ENCODE measurements around the gene CREB3. TPM values are rescaled to one million over a fixed set of nuclear protein-coding genes. Genes with fewer than 3 reads are reported as not detected.

The CREB3 gene
- total RNA-seq, 1 experiment from 2014 or later = 26.5 TPM

GRCh38 chr9:35691757-35692301, 40.6 kb upstream of the CREB3 start:
- no peak for TF ChIP-seq CTCF (IDR thresholded peaks at IDR 0.05; ENCODE audit: unreplicated experiment)
- no peaks in the 10 kb centered on the region for H3K27me3 Mint-ChIP-seq (ENCODE audit: unreplicated experiment)
- H3K9me3 Mint-ChIP-seq (ENCODE audit: low read depth, unreplicated experiment) = no peaks in the 10 kb centered on the region
- peak overlapping the region; percentile 9 for H3K27ac Mint-ChIP-seq (ENCODE audit: unreplicated experiment)
- intact Hi-C loops (cut with micrococcal nuclease; ENCODE audit: unreplicated experiment) = no loop called here
- BruUV-seq (replicated peaks) = no TSS peak
- peaks cover 43% of the 10 kb centered on the region for H3K36me3 Mint-ChIP-seq (ENCODE audit: insufficient read depth, unreplicated experiment)
- H3K4me1 Mint-ChIP-seq (ENCODE audit: low read depth, unreplicated experiment) = peaks cover 8% of the 10 kb centered on the region
- no peak for DNase-seq
- CTCF ChIA-PET = no interaction called here
- H3K4me3 Mint-ChIP-seq (ENCODE audit: low read depth, unreplicated experiment) = peak overlapping the region; percentile 87

GRCh38 chr9:35695943-35696401, 36.5 kb upstream of the CREB3 start:
- H3K4me1 Mint-ChIP-seq (ENCODE audit: low read depth, unreplicated experiment) = no peaks in the 10 kb centered on the region
- no peak for DNase-seq
- H3K27me3 Mint-ChIP-seq (ENCODE audit: unreplicated experiment) = no peaks in the 10 kb centered on the region
- intact Hi-C loops (cut with micrococcal nuclease; ENCODE audit: unreplicated experiment) = loop anchor here (5.0 kb wide), 1 partner anchor 34 kb away; no protein-coding TSS in a partner anchor
- BruUV-seq (replicated peaks) = no TSS peak
- CTCF ChIA-PET = interaction anchor here (0.6 to 1.6 kb wide), 10 partner anchors 10 to 117 kb away, joined by 3 to 12 read pairs (median 5); partner anchors contain the start of genes ARHGEF39, CCDC107 and RMRP
- no peaks in the 10 kb centered on the region for H3K9me3 Mint-ChIP-seq (ENCODE audit: low read depth, unreplicated experiment)
- H3K4me3 Mint-ChIP-seq (ENCODE audit: low read depth, unreplicated experiment) = no peak overlapping the region
- H3K27ac Mint-ChIP-seq (ENCODE audit: unreplicated experiment) = no peak overlapping the region
- no peak for TF ChIP-seq CTCF (IDR thresholded peaks at IDR 0.05; ENCODE audit: unreplicated experiment)
- peaks cover 12% of the 10 kb centered on the region for H3K36me3 Mint-ChIP-seq (ENCODE audit: insufficient read depth, unreplicated experiment)

- TF ChIP-seq CTCF (IDR thresholded peaks at IDR 0.05; ENCODE audit: unreplicated experiment) = peak; percentile 75
- Mint-ChIP-seq H3K4me3 (ENCODE audit: low read depth, unreplicated experiment) (no peak overlapping the region), H3K4me1 (ENCODE audit: low read depth, unreplicated experiment) (no peaks in the 10 kb centered on the region), H3K9me3 (ENCODE audit: low read depth, unreplicated experiment) (no peaks in the 10 kb centered on the region), H3K36me3 (ENCODE audit: insufficient read depth, unreplicated experiment) (peaks cover 6% of the 10 kb centered on the region), H3K27me3 (ENCODE audit: unreplicated experiment) (no peaks in the 10 kb centered on the region), H3K27ac (ENCODE audit: unreplicated experiment) (no peak overlapping the region)
- CTCF ChIA-PET = interaction anchor here (0.6 to 1.6 kb wide), 14 partner anchors 11 to 118 kb away, joined by 3 to 12 read pairs (median 4); partner anchors contain the start of genes ARHGEF39, CA9, CCDC107 and RMRP
- intact Hi-C loops (cut with micrococcal nuclease; ENCODE audit: unreplicated experiment) = loop anchor here (5.0 kb wide), 1 partner anchor 34 kb away; no protein-coding TSS in a partner anchor
- DNase-seq = peak; percentile 65
- no TSS peak for BruUV-seq (replicated peaks)
Observed at GRCh38 chr9:35696520-35697215, 35.8 kb upstream of the CREB3 start.

- Mint-ChIP-seq H3K27ac (ENCODE audit: unreplicated experiment) (no peak overlapping the region), H3K4me3 (ENCODE audit: low read depth, unreplicated experiment) (no peak overlapping the region), H3K36me3 (ENCODE audit: insufficient read depth, unreplicated experiment) (peaks cover 6% of the 10 kb centered on the region), H3K27me3 (ENCODE audit: unreplicated experiment) (no peaks in the 10 kb centered on the region), H3K4me1 (ENCODE audit: low read depth, unreplicated experiment) (no peaks in the 10 kb centered on the region), H3K9me3 (ENCODE audit: low read depth, unreplicated experiment) (no peaks in the 10 kb centered on the region)
- TSS peak; percentile 85 for BruUV-seq (replicated peaks)
- DNase-seq = no peak
- CTCF ChIA-PET = interaction anchor here (1.0 kb wide), 1 partner anchor 28 kb away, joined by 5 read pairs; no protein-coding TSS in a partner anchor
- intact Hi-C loops (cut with micrococcal nuclease; ENCODE audit: unreplicated experiment) = loop anchor here (5.0 kb wide), 1 partner anchor 35 kb away; no protein-coding TSS in a partner anchor
- TF ChIP-seq CTCF (IDR thresholded peaks at IDR 0.05; ENCODE audit: unreplicated experiment) = no peak
Observed at GRCh38 chr9:35697486-35697885, 35.0 kb upstream of the CREB3 start.

Data from Calu3 (cell line).